SK-N-MC (cell line): Measurements from ENCODE around the gene TBL2.

ENCODE experiments used
- EZH2 ChIP-seq: fragments of 200-600 bp; sonication (generic); IDR thresholded peaks from one replicate; pipeline ENCODE4 v1.6.1; 2017; ENCODE audit warnings: antibody characterized with exemption
- FOXP2 ChIP-seq: optimal IDR thresholded peaks from 2 replicates; pipeline ENCODE3; 2011; ENCODE audit warnings: mild to moderate bottlenecking, moderate library complexity; ENCODE audit not compliant: insufficient read depth; ENCODE audit errors: extremely low read length, control extremely low read depth
- POLR2AphosphoS5 ChIP-seq: IDR thresholded peaks from 2 replicates; pipeline ENCODE4 v1.6.1; 2012; ENCODE audit warnings: mild to moderate bottlenecking, low read depth, low read length, borderline replicate concordance

GRCh38 chr7:73602721-73603651, 24.6 kb upstream of the TBL2 start:
- no peak for TF ChIP-seq EZH2
- no peak for TF ChIP-seq POLR2AphosphoS5
- no peak for TF ChIP-seq FOXP2
